Ectodermal cell (in vitro differentiated cells): Measurements from ENCODE around the gene TMEM221.

Experiments
- H3K27ac ChIP-seq: 2 replicates; pipeline ENCODE4 v1.7.0; 2013; ENCODE audit warnings: mild to moderate bottlenecking, low read depth, low read length; ENCODE audit not compliant: insufficient read depth, poor library complexity, severe bottlenecking
- H3K27me3 ChIP-seq: 2 replicates; pipeline ENCODE4 v1.7.0; 2013; ENCODE audit warnings: mild to moderate bottlenecking, low read length; ENCODE audit not compliant: insufficient read depth, control insufficient read depth, poor library complexity, severe bottlenecking
- H3K36me3 ChIP-seq: one replicate; pipeline ENCODE4 v1.7.0; 2013; ENCODE audit warnings: low read length; ENCODE audit not compliant: control insufficient read depth, insufficient read depth
- H3K4me1 ChIP-seq: one replicate; pipeline ENCODE4 v1.7.0; 2013; ENCODE audit warnings: low read length; ENCODE audit not compliant: control insufficient read depth, insufficient read depth
- H3K4me3 ChIP-seq: 2 replicates; pipeline ENCODE4 v1.7.0; 2013; ENCODE audit warnings: low read depth, low read length, control low read depth; ENCODE audit not compliant: insufficient read depth
- H3K9me3 ChIP-seq: 2 replicates; pipeline ENCODE4 v1.7.0; 2013; ENCODE audit warnings: mild to moderate bottlenecking, low read length, moderate library complexity; ENCODE audit not compliant: control insufficient read depth
- WGBS, 2 experiments: methylation state at CpG; one replicate each; pipeline ENCODE4 v1.1.7; 2013; ENCODE audit warnings: missing lambda C conversion rate in 2 of 2; 5-methylcytosine and 5-hydroxymethylcytosine counted together

TMEM221 gene

GRCh38 chr19:17406046-17406886 lies 42.2 kb downstream of the TMEM221 start:
- WGBS, 2 experiments = 92 to 95% methylated on average over 10 of the region's 10 CpGs

GRCh38 chr19:17405250-17406045 lies 43.0 kb downstream of the TMEM221 start, which contains the start of gene BST2:
BST2 (minus strand) TSS chr19:17405630; CDS start chr19:17405575, 55 bp downstream.
- H3K36me3 ChIP-seq = no peaks in the 10 kb centered on the region
- peak within 1 kb of the TSS; percentile 37 for H3K4me3 ChIP-seq
- H3K27ac ChIP-seq = peak within 1 kb of the TSS; percentile 90
- H3K9me3 ChIP-seq = no peaks in the 10 kb centered on the region
- no peaks in the 10 kb centered on the region for H3K27me3 ChIP-seq
- 83 to 91% methylated on average over 18 of the region's 18 CpGs for whole genome bisulfite sequencing, 2 experiments
- peaks cover 20% of the 10 kb centered on the region for H3K4me1 ChIP-seq

More at GRCh38 chr19:17406046-17406886, 42.2 kb downstream of the TMEM221 start:
- Histone ChIP-seq H3K27ac (no peak overlapping the region), H3K4me1 (peaks cover 20% of the 10 kb centered on the region), H3K4me3 (no peak overlapping the region), H3K36me3 (no peaks in the 10 kb centered on the region), H3K27me3 (no peaks in the 10 kb centered on the region), H3K9me3 (no peaks in the 10 kb centered on the region)

GRCh38 chr19:17404621-17405249 lies 43.7 kb downstream of the TMEM221 start:
- 81 to 82% methylated on average over 7 of the region's 7 CpGs for WGBS, 2 experiments
- Histone ChIP-seq H3K27me3 (no peaks in the 10 kb centered on the region), H3K9me3 (no peaks in the 10 kb centered on the region), H3K27ac (peak overlapping the region; percentile 90), H3K4me1 (peaks cover 20% of the 10 kb centered on the region), H3K4me3 (peak overlapping the region; percentile 37), H3K36me3 (no peaks in the 10 kb centered on the region)

- peaks cover 20% of the 10 kb centered on the region for H3K4me1 ChIP-seq
- H3K4me3 ChIP-seq = peak overlapping the region; percentile 37
- H3K9me3 ChIP-seq = no peaks in the 10 kb centered on the region
- 12 to 14% methylated on average over 6 of the region's 6 CpGs for WGBS, 2 experiments
- no peaks in the 10 kb centered on the region for H3K27me3 ChIP-seq
- H3K36me3 ChIP-seq = no peaks in the 10 kb centered on the region
- peak overlapping the region; percentile 90 for H3K27ac ChIP-seq
Measured at GRCh38 chr19:17404015-17404414, 44.5 kb downstream of the TMEM221 start.

GRCh38 chr19:17402982-17403855 lies 45.2 kb downstream of the TMEM221 start:
- WGBS, 2 experiments = 28 to 32% methylated on average over 30 to 34 of the region's 36 CpGs
- H3K9me3 ChIP-seq = no peaks in the 10 kb centered on the region
- peak overlapping the region; percentile 90 for H3K27ac ChIP-seq
- H3K36me3 ChIP-seq = no peaks in the 10 kb centered on the region
- H3K4me1 ChIP-seq = peaks cover 20% of the 10 kb centered on the region
- peak overlapping the region; percentile 37 for H3K4me3 ChIP-seq
- no peaks in the 10 kb centered on the region for H3K27me3 ChIP-seq

- H3K36me3 ChIP-seq = no peaks in the 10 kb centered on the region
- H3K9me3 ChIP-seq = no peaks in the 10 kb centered on the region
- no peak overlapping the region for H3K4me3 ChIP-seq
- no peak overlapping the region for H3K27ac ChIP-seq
- 92 to 94% methylated on average over 6 of the region's 6 CpGs for WGBS, 2 experiments
- H3K4me1 ChIP-seq = peaks cover 20% of the 10 kb centered on the region
- no peaks in the 10 kb centered on the region for H3K27me3 ChIP-seq
Measured at GRCh38 chr19:17401628-17402027, 46.8 kb downstream of the TMEM221 start.

- no peaks in the 10 kb centered on the region for H3K4me1 ChIP-seq
- 91 to 92% methylated on average over 8 of the region's 8 CpGs for WGBS, 2 experiments
- H3K9me3 ChIP-seq = no peaks in the 10 kb centered on the region
- H3K27ac ChIP-seq = no peak overlapping the region
- no peak overlapping the region for H3K4me3 ChIP-seq
- H3K27me3 ChIP-seq = no peaks in the 10 kb centered on the region
- no peaks in the 10 kb centered on the region for H3K36me3 ChIP-seq
Measured at GRCh38 chr19:17398902-17399527, 49.5 kb downstream of the TMEM221 start.

- H3K27me3 ChIP-seq = peaks cover 4% of the 10 kb centered on the region
- H3K4me3 ChIP-seq = no peak overlapping the region
- no peaks in the 10 kb centered on the region for H3K36me3 ChIP-seq
- 27 to 28% methylated on average over 19 of the region's 19 CpGs for WGBS, 2 experiments
- H3K4me1 ChIP-seq = no peaks in the 10 kb centered on the region
- no peaks in the 10 kb centered on the region for H3K9me3 ChIP-seq
- H3K27ac ChIP-seq = no peak overlapping the region
Measured at GRCh38 chr19:17394891-17395415, 53.5 kb downstream of the TMEM221 start.

- Histone ChIP-seq H3K27ac (no peak within 1 kb of the TSS), H3K4me3 (no peak within 1 kb of the TSS), H3K27me3 (peaks cover 14% of the 10 kb centered on the region), H3K9me3 (no peaks in the 10 kb centered on the region), H3K4me1 (no peaks in the 10 kb centered on the region), H3K36me3 (no peaks in the 10 kb centered on the region)
- 92 to 93% methylated on average over 41 of the region's 41 CpGs for WGBS, 2 experiments
Measured at GRCh38 chr19:17393914-17394313, 54.6 kb downstream of the TMEM221 start, which contains the start of gene CCDC194. CCDC194 (minus strand) TSS chr19:17394196; CDS start chr19:17394158, 38 bp downstream.
